GM21723 (cell line): ENCODE measurements around the gene SRPK3.
"Not testable (repeated sequence)": the region's sequence is repeated elsewhere in the genome, so short reads cannot be mapped to it uniquely, and the experiment has no call there.

Experiments used
- ATAC-seq: cut with Tn5 transposase; IDR thresholded peaks from one replicate; pipeline ENCODE4 v1.9.1; 2021; ENCODE audit warnings: mild to moderate bottlenecking, moderate library complexity; ENCODE audit not compliant: unreplicated experiment

Gene SRPK3

GRCh38 chrX:153804621-153805020 lies 23.8 kb downstream of the SRPK3 start:
- ATAC-seq = no peak

GRCh38 chrX:153805436-153805835 lies 24.6 kb downstream of the SRPK3 start:
- ATAC-seq = no peak

- no peak for ATAC-seq
These were observed 26.2 kb downstream of the SRPK3 start for GRCh38 chrX:153806999-153807575.

GRCh38 chrX:153807976-153808375 lies 27.1 kb downstream of the SRPK3 start:
- no peak for ATAC-seq

GRCh38 chrX:153812220-153812619 lies 31.4 kb downstream of the SRPK3 start:
- ATAC-seq = no peak

- ATAC-seq = no peak
These were observed 32.3 kb downstream of the SRPK3 start for GRCh38 chrX:153813161-153813560.

GRCh38 chrX:153814591-153815315 lies 33.9 kb downstream of the SRPK3 start:
- no peak for ATAC-seq

GRCh38 chrX:153816831-153817690 lies 36.2 kb downstream of the SRPK3 start:
- ATAC-seq = no peak

GRCh38 chrX:153818064-153818463 lies 37.2 kb downstream of the SRPK3 start:
- not testable (repeated sequence) for ATAC-seq

GRCh38 chrX:153818571-153819383 lies 37.9 kb downstream of the SRPK3 start:
- peak; percentile 52 for ATAC-seq

- ATAC-seq = no peak
These were observed 38.7 kb downstream of the SRPK3 start for GRCh38 chrX:153819384-153820040.

GRCh38 chrX:153820601-153821000 lies 39.8 kb downstream of the SRPK3 start:
- ATAC-seq = no peak

- ATAC-seq = no peak
These were observed 40.2 kb downstream of the SRPK3 start for GRCh38 chrX:153821066-153821465.

GRCh38 chrX:153824348-153824747 lies 43.5 kb downstream of the SRPK3 start:
- ATAC-seq = no peak

GRCh38 chrX:153825042-153825441 lies 44.2 kb downstream of the SRPK3 start:
- no peak for ATAC-seq

- ATAC-seq = no peak
These were observed 46.2 kb downstream of the SRPK3 start for GRCh38 chrX:153827016-153827415.

GRCh38 chrX:153827903-153828302 lies 47.1 kb downstream of the SRPK3 start:
- ATAC-seq = no peak

- ATAC-seq = no peak
These were observed 47.5 kb downstream of the SRPK3 start for GRCh38 chrX:153828308-153828707.

- ATAC-seq = no peak
These were observed 48.1 kb downstream of the SRPK3 start for GRCh38 chrX:153828723-153829548.

GRCh38 chrX:153829549-153829798 lies 48.6 kb downstream of the SRPK3 start:
- no peak for ATAC-seq
